T-helper 1 cell (primary cell): ENCODE data around the gene SIGMAR1.
"Not testable (repeated sequence)": the region's sequence is repeated elsewhere in the genome, so short reads cannot be mapped to it uniquely, and the experiment has no call there.

Source experiments
- DNase-seq, 5 donors: peaks; one replicate each; pipeline ENCODE4 v3.0.0-alpha.2; 2012 to 2020

Gene SIGMAR1

GRCh38 chr9:34654323-34655051 is 16.9 kb upstream of the SIGMAR1 start:
- DNase-seq, result no peak

DNA sequence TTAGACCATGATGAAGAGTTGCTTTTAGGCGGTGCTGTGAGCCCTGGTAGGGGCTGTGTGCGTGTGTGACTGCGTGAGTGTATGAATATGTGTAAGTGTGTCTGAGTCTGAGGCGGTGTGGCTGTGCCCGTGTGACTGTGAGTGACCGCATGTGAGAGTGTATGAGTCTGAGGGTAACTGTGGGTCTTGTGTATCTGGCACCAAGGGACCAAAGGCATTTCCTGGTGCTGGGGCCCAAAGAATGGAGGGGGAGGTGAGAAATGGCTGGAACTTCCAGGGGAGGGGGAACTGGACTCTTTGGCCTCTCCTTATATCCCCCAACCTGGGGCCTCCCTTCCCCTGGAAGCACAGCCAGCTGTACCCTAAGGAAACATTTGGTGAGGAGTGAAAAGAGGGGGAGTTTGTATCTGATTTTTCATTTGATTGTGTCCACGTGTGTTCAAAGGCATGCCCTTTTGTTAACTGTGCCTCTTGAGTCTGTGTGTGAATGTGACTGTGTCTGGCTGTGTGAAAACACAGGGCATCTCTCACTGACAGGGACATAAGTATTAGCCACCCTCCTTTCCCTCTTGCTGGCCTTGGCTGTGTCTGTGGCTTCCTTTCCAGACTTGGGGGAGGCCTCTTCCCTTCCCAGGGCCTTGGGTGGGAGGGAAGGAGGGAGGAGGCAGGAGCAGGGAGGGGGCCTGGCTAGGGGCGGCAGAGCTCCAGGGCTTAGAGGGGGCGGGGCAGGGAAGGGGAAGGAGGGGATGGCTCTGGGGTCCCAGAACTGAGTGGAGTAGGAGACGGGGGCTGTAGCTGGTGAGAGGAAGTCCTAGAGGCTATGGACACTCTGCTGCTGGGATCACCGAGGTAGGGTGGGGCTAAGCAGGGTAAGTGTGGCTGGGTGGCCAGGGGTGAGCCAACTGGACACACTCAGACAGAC is 15.8 kb upstream of the SIGMAR1 start:
- DNase-seq, result no peak

DNA sequence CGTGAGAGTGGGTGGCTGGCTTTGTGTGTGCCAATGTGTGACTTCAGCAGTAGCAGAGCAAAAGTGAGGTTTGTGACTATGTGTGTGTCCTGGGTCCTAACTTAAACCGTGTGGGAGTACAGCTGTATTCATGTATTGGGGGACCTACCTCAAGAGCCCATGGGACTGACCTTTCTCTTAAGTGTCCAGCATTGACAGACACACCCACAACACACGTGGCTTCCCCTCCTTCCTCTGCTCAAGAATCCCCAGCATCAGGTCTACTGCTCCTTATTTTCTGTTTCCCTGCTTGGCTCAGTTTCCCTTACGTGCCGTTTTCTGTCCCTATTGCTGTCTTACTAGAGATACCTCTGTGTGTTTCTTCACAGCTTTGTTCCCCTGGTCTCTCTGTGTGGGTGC is 15.0 kb upstream of the SIGMAR1 start:
- DNase-seq, result no peak

DNA sequence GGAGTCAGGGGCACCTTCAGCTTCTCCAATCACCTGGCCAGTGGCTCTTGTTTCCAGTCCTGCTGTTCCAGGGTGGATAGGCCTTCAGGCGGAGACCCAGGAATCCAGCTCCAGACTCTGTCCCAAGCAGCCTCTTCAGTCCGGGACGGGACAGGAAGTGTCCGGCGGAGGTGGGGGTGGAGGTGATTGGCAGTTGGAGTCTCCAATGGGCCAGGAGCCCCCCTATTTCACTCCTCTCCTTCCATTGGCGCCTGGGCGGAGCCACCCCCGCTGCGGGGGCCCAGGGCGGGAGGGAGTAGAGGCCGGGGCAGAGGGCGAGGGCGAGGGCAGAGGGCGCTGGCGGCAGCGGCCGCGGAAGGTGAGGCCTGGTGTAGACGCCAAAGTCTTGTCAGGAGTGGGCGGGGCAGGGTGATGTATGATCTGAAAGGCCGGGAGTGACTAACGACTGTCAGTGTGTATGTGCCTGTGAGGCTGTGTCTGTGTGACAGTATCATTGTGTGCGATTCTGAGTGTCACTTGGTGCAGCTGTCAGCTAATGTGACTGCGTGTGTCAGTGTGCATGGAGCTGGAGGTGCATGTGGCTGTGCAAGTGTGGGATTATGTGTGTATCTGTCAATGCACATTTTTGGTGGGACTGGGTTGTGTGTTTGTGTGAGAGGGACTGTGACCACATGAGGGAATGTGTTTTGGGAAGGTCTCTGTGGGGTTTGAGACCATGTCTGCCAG is 14.5 kb upstream of the SIGMAR1 start, which contains the start of gene IL11RA:
TSS of gene IL11RA (plus strand) at position 310 of the 726 bp plus-strand sequence. CDS start 3,033 bp downstream, outside the sequence.
- peak in 1 of 5 donors; percentile 44 for DNase-seq

DNA sequence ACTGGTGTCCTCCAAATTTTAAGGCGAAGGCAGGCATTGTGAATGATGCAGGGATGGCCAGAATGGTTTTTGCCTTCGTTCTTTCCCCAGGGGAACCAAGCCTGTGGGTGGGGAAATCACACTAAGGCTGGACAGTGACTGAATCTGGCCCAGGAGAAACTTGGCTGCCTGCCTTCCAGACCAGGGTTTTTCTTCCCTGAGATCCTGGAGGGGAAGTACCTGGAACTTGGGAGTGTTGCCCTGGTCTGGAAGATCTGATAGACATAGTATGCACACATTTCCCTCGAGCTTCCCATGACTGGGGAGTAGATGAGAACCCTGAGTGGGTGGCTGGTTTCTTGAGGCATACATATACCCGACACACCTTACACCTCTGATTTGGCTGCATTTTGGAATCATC is 13.7 kb upstream of the SIGMAR1 start:
- DNase-seq, result no peak

DNA sequence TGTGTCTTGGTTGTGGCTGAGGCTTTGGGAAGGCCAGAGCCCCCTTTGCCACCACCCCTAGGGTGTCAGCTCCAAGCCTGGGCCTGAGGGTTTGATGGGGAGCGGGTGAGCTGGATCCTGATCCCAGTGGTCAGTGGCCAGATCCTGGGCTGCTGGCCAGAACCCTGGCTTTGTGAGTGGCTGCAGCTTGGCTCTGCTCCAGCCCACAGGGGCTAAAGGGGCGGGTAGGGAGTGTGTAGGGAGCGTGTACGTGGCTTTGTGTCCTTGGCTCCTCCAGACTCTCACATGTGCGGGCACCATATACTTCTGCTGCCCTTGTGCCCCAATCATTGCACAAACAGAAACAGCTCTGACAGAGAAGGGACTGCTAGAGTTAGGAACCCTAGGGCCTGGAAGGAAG is 13.2 kb upstream of the SIGMAR1 start:
- DNase-seq, result no peak

DNA sequence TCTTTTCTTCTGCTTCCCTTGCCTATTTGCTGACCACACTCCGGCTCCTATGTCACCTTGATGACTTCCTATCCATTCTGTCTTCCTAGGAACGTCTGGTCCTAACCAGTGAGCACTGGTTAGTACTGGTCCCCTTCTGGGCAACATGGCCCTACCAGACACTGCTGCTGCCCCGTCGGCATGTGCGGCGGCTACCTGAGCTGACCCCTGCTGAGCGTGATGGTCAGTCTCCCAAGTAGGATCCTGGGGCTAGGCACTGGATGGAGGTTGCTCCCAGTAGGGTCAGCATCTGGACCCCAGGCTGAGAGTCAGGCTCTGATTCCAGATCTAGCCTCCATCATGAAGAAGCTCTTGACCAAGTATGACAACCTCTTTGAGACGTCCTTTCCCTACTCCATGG is 11.1 kb upstream of the SIGMAR1 start:
- no peak for DNase-seq

DNA sequence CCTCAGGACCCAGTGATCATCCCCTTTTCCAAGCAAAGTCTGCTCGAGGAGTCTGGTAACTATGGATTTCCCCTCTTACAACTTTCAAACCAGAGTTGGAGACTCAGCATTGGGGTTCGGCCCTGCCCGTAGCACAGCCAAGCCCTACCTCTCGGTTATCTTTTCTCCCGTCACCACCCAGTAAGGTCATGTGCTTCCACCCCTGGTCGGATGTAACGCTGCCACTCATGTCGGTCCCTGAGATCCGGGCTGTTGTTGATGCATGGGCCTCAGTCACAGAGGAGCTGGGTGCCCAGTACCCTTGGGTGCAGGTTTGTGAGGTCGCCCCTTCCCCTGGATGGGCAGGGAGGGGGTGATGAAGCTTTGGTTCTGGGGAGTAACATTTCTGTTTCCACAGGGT is 10.1 kb upstream of the SIGMAR1 start:
- peak in 1 of 5 donors; percentile 24 for DNase-seq

- no peak for DNase-seq
Observed at GRCh38 chr9:34647084-34647403, 9.5 kb upstream of the SIGMAR1 start.

GRCh38 chr9:34646211-34647083 is 8.9 kb upstream of the SIGMAR1 start, which contains the start of gene GALT:
TSS of gene GALT (plus strand) at chr9:34646675. CDS start at chr9:34646705, 30 bp downstream.
- peak; percentile 90 to 96 (median 92) for DNase-seq

DNA sequence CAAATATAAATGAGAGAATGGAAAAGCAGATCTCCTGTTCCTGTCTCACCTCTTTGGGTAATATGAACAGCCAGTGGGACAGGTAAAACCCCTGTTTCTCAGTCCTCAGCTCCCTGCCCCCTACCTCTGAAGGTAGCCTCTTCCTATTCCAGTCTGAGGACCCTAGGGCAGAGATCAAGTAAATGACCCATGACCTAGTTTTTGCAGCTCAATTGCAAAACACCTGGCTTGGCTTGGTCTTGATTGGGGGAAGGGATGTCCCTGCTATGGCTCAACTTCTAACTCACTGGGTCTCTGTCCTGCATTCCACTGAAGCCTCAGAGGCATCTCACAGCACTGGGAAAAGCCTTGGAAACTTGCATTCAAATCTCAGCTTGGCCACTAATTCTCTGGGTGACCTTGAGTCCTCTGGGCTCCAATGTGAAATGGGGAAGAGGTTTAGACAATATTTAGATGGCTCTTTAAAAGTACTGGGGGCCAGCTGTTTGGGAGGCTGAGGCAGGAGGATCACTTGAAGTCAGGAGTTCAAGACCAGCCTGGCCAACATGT is 7.3 kb upstream of the SIGMAR1 start:
- DNase-seq, result no peak

- DNase-seq, result no peak
Observed at GRCh38 chr9:34642679-34643078, 5.1 kb upstream of the SIGMAR1 start.

GRCh38 chr9:34639322-34639721 is 1.7 kb upstream of the SIGMAR1 start:
- not testable (repeated sequence) for DNase-seq

- DNase-seq, result no peak
Observed at GRCh38 chr9:34638138-34638445, 505 bp upstream of the SIGMAR1 start.

- no peak for DNase-seq
Observed at GRCh38 chr9:34636791-34637355, 714 bp downstream of the SIGMAR1 start.

DNA sequence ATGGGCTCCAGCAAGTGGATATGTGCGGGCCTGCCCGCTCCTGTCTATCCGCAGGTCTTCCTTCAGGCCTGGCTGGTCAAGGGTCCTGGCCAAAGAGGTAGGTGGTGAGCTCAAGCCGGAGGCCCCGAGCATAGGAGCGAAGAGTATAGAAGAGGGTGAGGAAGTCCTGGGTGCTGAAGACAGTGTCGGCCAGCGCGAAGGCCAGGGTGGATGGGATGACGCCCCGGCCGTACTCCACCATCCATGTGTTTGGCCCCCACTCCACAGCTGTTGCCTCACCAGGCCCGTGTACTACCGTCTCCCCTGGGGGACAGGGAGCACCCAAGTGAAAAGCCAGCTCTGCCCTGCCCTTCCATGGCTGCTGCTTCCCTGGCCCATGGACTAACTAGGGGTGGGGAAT is 2.0 kb downstream of the SIGMAR1 start:
- no peak for DNase-seq

DNA sequence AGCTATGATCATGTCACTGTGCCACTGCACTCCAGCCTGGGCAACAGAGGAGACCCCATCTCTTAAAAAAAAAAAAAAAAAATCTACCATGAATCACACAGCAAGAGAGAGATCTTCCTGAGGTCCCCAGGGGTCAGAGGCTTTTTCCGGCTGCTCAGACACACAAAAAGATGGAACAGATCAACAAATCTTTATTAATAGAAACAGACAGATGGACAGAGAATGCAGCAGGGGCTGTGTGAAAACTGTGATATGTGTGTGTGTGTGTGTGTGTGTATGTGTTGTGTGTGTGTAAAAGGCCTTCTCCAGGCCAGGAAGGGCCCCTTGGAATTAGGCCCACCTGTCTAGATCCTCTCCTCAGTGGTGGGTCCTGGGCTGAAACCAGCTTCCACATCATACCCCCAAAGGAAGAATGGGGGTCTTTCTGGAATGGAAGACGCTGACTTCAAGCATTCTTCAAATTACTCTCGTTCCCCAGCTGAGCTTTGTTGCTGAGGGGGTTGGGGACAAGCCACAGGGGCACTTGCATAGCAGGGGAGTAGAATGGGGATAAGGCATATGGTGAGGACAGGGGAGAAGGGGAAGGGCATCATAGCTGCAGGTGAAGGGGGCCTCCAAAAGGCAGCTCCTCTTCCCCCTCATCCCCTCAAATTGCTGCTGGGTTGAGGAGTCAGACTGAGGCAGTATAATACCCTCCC is 2.9 kb downstream of the SIGMAR1 start:
- no peak for DNase-seq

DNA sequence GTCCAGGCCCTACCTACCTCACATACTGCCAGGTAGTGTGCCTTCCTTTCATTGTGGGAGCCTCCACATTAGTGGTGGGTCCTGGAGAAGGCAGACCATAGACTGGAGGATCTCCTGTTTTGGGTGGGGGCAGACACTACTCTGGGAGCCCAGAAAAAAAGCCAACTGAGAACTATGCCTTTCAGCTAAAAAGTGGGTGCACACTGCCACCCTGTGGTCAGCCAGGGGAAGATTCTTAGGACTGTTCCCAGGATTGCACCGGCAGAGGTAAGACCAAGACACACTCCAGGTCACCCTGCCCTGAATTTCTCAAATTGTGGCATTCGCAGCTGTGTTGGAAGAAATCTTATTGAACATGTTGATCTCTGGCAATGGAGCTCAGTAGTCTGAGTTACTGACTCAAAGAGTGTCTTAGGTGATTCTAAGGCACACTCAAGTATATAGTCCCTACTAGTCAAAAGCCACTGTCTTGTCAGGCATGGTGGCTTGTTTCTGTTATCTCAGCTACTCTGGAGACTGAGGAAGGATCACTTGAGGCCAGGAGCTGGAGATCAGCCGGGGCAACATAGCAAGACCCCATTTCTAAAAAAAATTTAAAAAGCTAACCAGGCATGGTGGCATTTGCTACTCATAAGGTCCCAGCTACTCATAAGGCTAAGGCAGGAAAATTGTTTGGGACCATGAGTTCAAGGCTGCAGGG is 3.6 kb downstream of the SIGMAR1 start:
- DNase-seq, result peak; percentile 51 to 71 (median 62)

GRCh38 chr9:34633166-34633565 is 4.4 kb downstream of the SIGMAR1 start:
- no peak for DNase-seq

- DNase-seq, result no peak
Observed at GRCh38 chr9:34630402-34631154, 7.0 kb downstream of the SIGMAR1 start.
